ENCODE measurements around the gene ITPKB. TPM values are rescaled to one million over a fixed set of nuclear protein-coding genes. Genes with fewer than 3 reads are reported as not detected.
"Not testable (repeated sequence)": the region's sequence is repeated elsewhere in the genome, so short reads cannot be mapped to it uniquely, and the experiment has no call there.

The ITPKB gene
- total and polyA plus RNA-seq, 2 of the 13 experiments (the other 11 are each of a cell fraction or from before 2014, with no cell fraction given), result not detected

DNA sequence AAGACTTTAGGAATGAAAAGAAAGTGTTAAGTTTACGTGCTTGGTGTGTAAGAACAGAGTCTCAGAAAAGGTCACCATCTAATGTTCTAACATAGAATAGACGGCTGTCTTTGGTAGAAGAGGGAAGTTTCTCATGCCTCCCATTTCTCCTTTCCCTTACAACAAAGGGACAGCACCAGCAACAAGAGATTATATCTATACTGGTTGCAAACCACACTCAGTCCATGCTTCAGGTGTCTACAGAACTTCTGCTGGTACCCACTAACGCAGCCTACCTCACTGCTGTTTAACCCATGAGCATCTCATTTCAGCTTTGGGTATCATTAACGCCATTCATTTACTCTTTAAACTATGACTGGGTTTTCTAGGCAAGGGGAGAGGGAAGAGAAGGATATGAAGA lies 9.2 kb upstream of the ITPKB start:
- no peak for ATAC-seq
- no TSS peak for BruUV-seq (replicated peaks)
- peaks cover 0 to 19% of the 10 kb centered on the region in 2 experiments; a peak in 3 of 5 replicates for H3K27me3 ChIP-seq (ENCODE audit: control insufficient read depth in 1 of 2, insufficient read depth in 2 of 2, low read length in 2 of 2)
- in situ Hi-C loops (cut with HindIII; ENCODE audit: extremely low pct_ligation_motif_present, low pct_unique_long_range_greater_than_20kb) (no loop called here), intact Hi-C loops (cut with micrococcal nuclease; ENCODE audit: unreplicated experiment) (no loop called here)
- peaks cover 6% of the 10 kb centered on the region for H3K9me3 ChIP-seq (ENCODE audit: low read length)
- no peak for DNase-seq (ENCODE audit: low spot score)
- no peaks in the 10 kb centered on the region for H3K4me1 ChIP-seq (ENCODE audit: insufficient read depth, low read length)
- no peak overlapping the region for H2AFZ ChIP-seq (ENCODE audit: low read length)
- CTCF ChIA-PET (ENCODE audit: low intra/inter-chr PET ratio, low total read pairs), result no interaction called here
- H4K20me1 ChIP-seq (ENCODE audit: insufficient read depth, low read length), result no peaks in the 10 kb centered on the region
- no peak overlapping the region for H3K4me3 ChIP-seq (replicated peaks in 1 of 3; ENCODE audit: insufficient read depth in 1 of 3, low read depth in 2 of 3, low read length in 3 of 3)
- no peak overlapping the region for H3K27ac ChIP-seq (ENCODE audit: extremely low read length, insufficient read depth, low read length)
- no peaks in the 10 kb centered on the region for H3K36me3 ChIP-seq (replicated peaks in 1 of 2; ENCODE audit: control insufficient read depth in 1 of 2, insufficient read depth in 2 of 2, low read length in 2 of 2)
- 7% methylated on average over 4 of the region's 4 CpGs for WGBS (ENCODE audit: low lambda C conversion rate)
- H3K4me2 ChIP-seq (ENCODE audit: low read depth, low read length), result no peak overlapping the region
- H3K79me2 ChIP-seq (ENCODE audit: insufficient read depth, low read length), result no peaks in the 10 kb centered on the region
- POLR2A ChIA-PET, result no interaction called here
- no peak for TF ChIP-seq YEATS2 (CRISPR knock-in tag; IDR thresholded peaks at IDR 0.05; ENCODE audit: borderline replicate concordance)
- TF ChIP-seq, protein P1, sequence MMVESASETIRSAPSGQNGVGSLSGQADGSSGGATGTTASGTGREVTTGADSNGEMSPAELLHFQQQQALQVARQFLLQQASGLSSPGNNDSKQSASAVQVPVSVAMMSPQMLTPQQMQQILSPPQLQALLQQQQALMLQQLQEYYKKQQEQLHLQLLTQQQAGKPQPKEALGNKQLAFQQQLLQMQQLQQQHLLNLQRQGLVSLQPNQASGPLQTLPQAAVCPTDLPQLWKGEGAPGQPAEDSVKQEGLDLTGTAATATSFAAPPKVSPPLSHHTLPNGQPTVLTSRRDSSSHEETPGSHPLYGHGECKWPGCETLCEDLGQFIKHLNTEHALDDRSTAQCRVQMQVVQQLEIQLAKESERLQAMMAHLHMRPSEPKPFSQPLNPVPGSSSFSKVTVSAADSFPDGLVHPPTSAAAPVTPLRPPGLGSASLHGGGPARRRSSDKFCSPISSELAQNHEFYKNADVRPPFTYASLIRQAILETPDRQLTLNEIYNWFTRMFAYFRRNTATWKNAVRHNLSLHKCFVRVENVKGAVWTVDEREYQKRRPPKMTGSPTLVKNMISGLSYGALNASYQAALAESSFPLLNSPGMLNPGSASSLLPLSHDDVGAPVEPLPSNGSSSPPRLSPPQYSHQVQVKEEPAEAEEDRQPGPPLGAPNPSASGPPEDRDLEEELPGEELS (CRISPR knock-in tag; IDR thresholded peaks at IDR 0.05), result no peak
- no peak for TF ChIP-seq CEBPB (IDR thresholded peaks at IDR 0.05; ENCODE audit: borderline replicate concordance, low read depth, low read length)
- TF ChIP-seq ZNF230 (CRISPR knock-in tag; IDR thresholded peaks at IDR 0.05), result no peak
- TF ChIP-seq, protein P2, sequence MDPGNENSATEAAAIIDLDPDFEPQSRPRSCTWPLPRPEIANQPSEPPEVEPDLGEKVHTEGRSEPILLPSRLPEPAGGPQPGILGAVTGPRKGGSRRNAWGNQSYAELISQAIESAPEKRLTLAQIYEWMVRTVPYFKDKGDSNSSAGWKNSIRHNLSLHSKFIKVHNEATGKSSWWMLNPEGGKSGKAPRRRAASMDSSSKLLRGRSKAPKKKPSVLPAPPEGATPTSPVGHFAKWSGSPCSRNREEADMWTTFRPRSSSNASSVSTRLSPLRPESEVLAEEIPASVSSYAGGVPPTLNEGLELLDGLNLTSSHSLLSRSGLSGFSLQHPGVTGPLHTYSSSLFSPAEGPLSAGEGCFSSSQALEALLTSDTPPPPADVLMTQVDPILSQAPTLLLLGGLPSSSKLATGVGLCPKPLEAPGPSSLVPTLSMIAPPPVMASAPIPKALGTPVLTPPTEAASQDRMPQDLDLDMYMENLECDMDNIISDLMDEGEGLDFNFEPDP (CRISPR knock-in tag; conservative IDR thresholded peaks at IDR 0.05), result no peak
- TF ChIP-seq, protein P3, sequence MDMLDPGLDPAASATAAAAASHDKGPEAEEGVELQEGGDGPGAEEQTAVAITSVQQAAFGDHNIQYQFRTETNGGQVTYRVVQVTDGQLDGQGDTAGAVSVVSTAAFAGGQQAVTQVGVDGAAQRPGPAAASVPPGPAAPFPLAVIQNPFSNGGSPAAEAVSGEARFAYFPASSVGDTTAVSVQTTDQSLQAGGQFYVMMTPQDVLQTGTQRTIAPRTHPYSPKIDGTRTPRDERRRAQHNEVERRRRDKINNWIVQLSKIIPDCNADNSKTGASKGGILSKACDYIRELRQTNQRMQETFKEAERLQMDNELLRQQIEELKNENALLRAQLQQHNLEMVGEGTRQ (IDR thresholded peaks at IDR 0.05; ENCODE audit: low read depth, low read length), result no peak
- TF ChIP-seq, protein P3 (CRISPR knock-in tag; IDR thresholded peaks at IDR 0.05; ENCODE audit: borderline replicate concordance), result no peak
- no peak for TF ChIP-seq ZNF547 (CRISPR knock-in tag; IDR thresholded peaks at IDR 0.05)
- H3K9ac ChIP-seq (ENCODE audit: insufficient read depth, low read depth, low read length), result no peak overlapping the region
- no peak for FAIRE-seq

DNA sequence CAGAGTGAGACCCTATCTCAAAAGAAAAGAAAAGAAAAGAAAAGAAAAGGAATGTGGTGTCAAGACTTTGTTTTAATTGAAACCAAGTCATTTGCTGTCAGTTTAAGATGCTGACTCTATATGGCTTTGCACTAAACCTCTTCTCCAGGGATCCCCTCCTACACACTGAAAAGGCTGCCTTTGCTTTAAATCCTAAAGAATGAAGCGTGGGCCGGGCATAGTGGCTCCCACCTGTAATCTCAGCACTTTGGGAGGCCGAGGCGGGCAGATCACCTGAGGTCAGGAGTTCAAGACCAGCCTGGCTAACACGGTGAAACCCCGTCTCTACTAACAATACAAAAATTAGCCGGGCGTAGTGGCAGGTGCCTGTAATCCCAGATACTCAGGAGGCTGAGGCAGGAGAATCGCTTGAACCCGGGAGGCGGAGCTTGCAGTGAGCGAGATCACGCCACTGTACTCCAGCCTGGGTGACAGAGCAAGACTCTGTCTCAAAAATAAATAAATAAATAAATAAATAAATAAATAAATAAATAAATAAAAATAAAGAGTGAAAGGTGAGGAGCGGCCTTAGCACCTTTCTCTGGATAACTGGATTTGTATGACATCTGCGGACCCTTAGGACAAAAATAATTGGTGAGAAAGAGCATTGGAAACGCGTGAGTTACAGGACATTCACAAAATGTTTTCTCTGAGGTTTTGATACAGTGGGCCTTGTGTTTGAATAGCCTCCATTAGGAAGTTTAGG lies 8.6 kb upstream of the ITPKB start:
- H3K4me3 ChIP-seq (replicated peaks in 1 of 3; ENCODE audit: insufficient read depth in 1 of 3, low read depth in 2 of 3, low read length in 3 of 3); in situ Hi-C loops (cut with HindIII; ENCODE audit: extremely low pct_ligation_motif_present, low pct_unique_long_range_greater_than_20kb); CTCF ChIA-PET (ENCODE audit: low intra/inter-chr PET ratio, low total read pairs); H4K20me1 ChIP-seq (ENCODE audit: insufficient read depth, low read length); intact Hi-C loops (cut with micrococcal nuclease; ENCODE audit: unreplicated experiment); H3K9me3 ChIP-seq (ENCODE audit: low read length); POLR2A ChIA-PET; FAIRE-seq; BruUV-seq (replicated peaks); DNase-seq (ENCODE audit: low spot score); H2AFZ ChIP-seq (ENCODE audit: low read length); H3K4me1 ChIP-seq (ENCODE audit: insufficient read depth, low read length); H3K27ac ChIP-seq (ENCODE audit: extremely low read length, insufficient read depth, low read length); H3K4me2 ChIP-seq (ENCODE audit: low read depth, low read length); H3K79me2 ChIP-seq (ENCODE audit: insufficient read depth, low read length); ATAC-seq; H3K36me3 ChIP-seq (replicated peaks in 1 of 2; ENCODE audit: control insufficient read depth in 1 of 2, insufficient read depth in 2 of 2, low read length in 2 of 2); H3K9ac ChIP-seq (ENCODE audit: insufficient read depth, low read depth, low read length): not testable (repeated sequence)
- 39% methylated on average over 17 of the region's 17 CpGs for WGBS (ENCODE audit: low lambda C conversion rate)
- H3K27me3 ChIP-seq (ENCODE audit: control insufficient read depth in 1 of 2, insufficient read depth in 2 of 2, low read length in 2 of 2), result peaks cover 0 to 19% of the 10 kb centered on the region in 2 experiments; a peak in 3 of 5 replicates
